Prostate gland (tissue), 2 donors: ENCODE results near the gene DOCK3.

Experiments used
- CTCF ChIP-seq, 4 experiments: fragments of 200-600 bp in 2 of 4; fragments of 450-650 bp in 2 of 4; sonication (generic) in 2 of 4; IDR thresholded peaks; 1 replicate in 3 of 4; 2 replicates in 1 of 4; pipeline ENCODE4 v1.5.1; 2016 to 2019; ENCODE audit warnings: antibody characterized with exemption in 4 of 4, mild to moderate bottlenecking in 2 of 4, moderate library complexity in 2 of 4
- POLR2A ChIP-seq: fragments of 450-650 bp; IDR thresholded peaks from one replicate; pipeline ENCODE4 v1.6.1; 2016; ENCODE audit warnings: antibody characterized with exemption, mild to moderate bottlenecking
- POLR2AphosphoS5 ChIP-seq: sonication (generic); formaldehyde crosslinking; IDR thresholded peaks from one replicate; pipeline ENCODE4 v1.6.1; 2017; ENCODE audit warnings: antibody characterized with exemption

GRCh38 chr3:51401735-51402134 lies 727.0 kb downstream of the DOCK3 start:
- no peak for TF ChIP-seq CTCF (IDR thresholded peaks at IDR 0.05)
- no peak for TF ChIP-seq POLR2AphosphoS5
- TF ChIP-seq POLR2A = no peak
